Stimulated activated memory B cell treated with anti-CD40 and anti-IgM and Interleukin-4, amounts not matched to agents 10 μg/mL and 1 μg/mL and 100 μg/mL, for 72 hours (primary cell): ENCODE measurements around the gene MAPRE3.
"Not testable (repeated sequence)": the region's sequence is repeated elsewhere in the genome, so short reads cannot be mapped to it uniquely, and the experiment has no call there.

Source experiments
- ATAC-seq: fragments of 150-1000 bp; cut with Tn5 transposase; 2 replicates; pipeline ENCODE4 v1.10.0; 2021
- H3K27ac Mint-ChIP-seq: one replicate; pipeline ENCODE4 v1.8.0; 2022; ENCODE audit warnings: mild to moderate bottlenecking, mixed read lengths
- H3K27me3 Mint-ChIP-seq: one replicate; pipeline ENCODE4 v1.8.0; 2022; ENCODE audit warnings: mixed read lengths
- H3K36me3 Mint-ChIP-seq: one replicate; pipeline ENCODE4 v1.8.0; 2022; ENCODE audit warnings: mixed read lengths
- H3K4me1 Mint-ChIP-seq: one replicate; pipeline ENCODE4 v1.8.0; 2022; ENCODE audit warnings: mixed read lengths
- H3K4me3 Mint-ChIP-seq: one replicate; pipeline ENCODE4 v1.8.0; 2022; ENCODE audit warnings: mild to moderate bottlenecking, moderate library complexity, mixed read lengths
- H3K9me3 Mint-ChIP-seq: one replicate; pipeline ENCODE4 v1.8.0; 2022; ENCODE audit warnings: mixed read lengths

Gene MAPRE3

GRCh38 chr2:27069961-27070618 is 99.7 kb downstream of the MAPRE3 start:
- H3K4me1 Mint-ChIP-seq: peaks cover 65% of the 10 kb centered on the region
- no peaks in the 10 kb centered on the region for H3K27me3 Mint-ChIP-seq
- no peaks in the 10 kb centered on the region for H3K9me3 Mint-ChIP-seq
- peak overlapping the region; percentile 89 for H3K4me3 Mint-ChIP-seq
- peak overlapping the region; percentile 81 for H3K27ac Mint-ChIP-seq
- no peak for ATAC-seq
- H3K36me3 Mint-ChIP-seq: peaks cover 38% of the 10 kb centered on the region

GRCh38 chr2:27070653-27071276 is 100.3 kb downstream of the MAPRE3 start:
- peak overlapping the region; percentile 81 for H3K27ac Mint-ChIP-seq
- peak overlapping the region; percentile 89 for H3K4me3 Mint-ChIP-seq
- H3K36me3 Mint-ChIP-seq: peaks cover 31% of the 10 kb centered on the region
- no peak for ATAC-seq
- H3K27me3 Mint-ChIP-seq: no peaks in the 10 kb centered on the region
- no peaks in the 10 kb centered on the region for H3K9me3 Mint-ChIP-seq
- H3K4me1 Mint-ChIP-seq: peaks cover 65% of the 10 kb centered on the region

GRCh38 chr2:27071277-27071989 is 101.0 kb downstream of the MAPRE3 start, which contains the start of gene OST4:
Gene OST4, minus strand, starts transcription at chr2:27071654.
- ATAC-seq: peak; percentile 98
- no peaks in the 10 kb centered on the region for H3K27me3 Mint-ChIP-seq
- peaks cover 2% of the 10 kb centered on the region for H3K9me3 Mint-ChIP-seq
- peak within 1 kb of the TSS; percentile 89 for H3K4me3 Mint-ChIP-seq
- peaks cover 24% of the 10 kb centered on the region for H3K36me3 Mint-ChIP-seq
- peaks cover 65% of the 10 kb centered on the region for H3K4me1 Mint-ChIP-seq
- H3K27ac Mint-ChIP-seq: peak within 1 kb of the TSS; percentile 81

GRCh38 chr2:27071990-27072830 is 101.8 kb downstream of the MAPRE3 start:
- peaks cover 2% of the 10 kb centered on the region for H3K9me3 Mint-ChIP-seq
- H3K36me3 Mint-ChIP-seq: peaks cover 23% of the 10 kb centered on the region
- no peaks in the 10 kb centered on the region for H3K27me3 Mint-ChIP-seq
- peak overlapping the region; percentile 81 for H3K27ac Mint-ChIP-seq
- peak overlapping the region; percentile 89 for H3K4me3 Mint-ChIP-seq
- H3K4me1 Mint-ChIP-seq: peaks cover 68% of the 10 kb centered on the region
- ATAC-seq: no peak

- no peak for ATAC-seq
- H3K4me1 Mint-ChIP-seq: peaks cover 75% of the 10 kb centered on the region
- no peaks in the 10 kb centered on the region for H3K27me3 Mint-ChIP-seq
- H3K36me3 Mint-ChIP-seq: peaks cover 23% of the 10 kb centered on the region
- peak overlapping the region; percentile 44 for H3K27ac Mint-ChIP-seq
- H3K4me3 Mint-ChIP-seq: peak overlapping the region; percentile 89
- peaks cover 2% of the 10 kb centered on the region for H3K9me3 Mint-ChIP-seq
Measured at GRCh38 chr2:27072920-27073319, 102.5 kb downstream of the MAPRE3 start.

GRCh38 chr2:27073782-27074181 is 103.3 kb downstream of the MAPRE3 start:
- Mint-ChIP-seq H3K36me3 (peaks cover 15% of the 10 kb centered on the region), H3K27ac (peak overlapping the region; percentile 44), H3K4me3 (no peak overlapping the region), H3K27me3 (no peaks in the 10 kb centered on the region), H3K4me1 (peaks cover 69% of the 10 kb centered on the region), H3K9me3 (peaks cover 2% of the 10 kb centered on the region)
- no peak for ATAC-seq

- Mint-ChIP-seq H3K27ac (peak overlapping the region; percentile 51), H3K4me3 (peak overlapping the region; percentile 8), H3K4me1 (peaks cover 59% of the 10 kb centered on the region), H3K9me3 (peaks cover 2% of the 10 kb centered on the region), H3K27me3 (no peaks in the 10 kb centered on the region), H3K36me3 (peaks cover 3% of the 10 kb centered on the region)
- no peak for ATAC-seq
Measured at GRCh38 chr2:27074738-27075565, 104.5 kb downstream of the MAPRE3 start.

GRCh38 chr2:27075566-27075871 is 105.1 kb downstream of the MAPRE3 start:
- ATAC-seq, H3K36me3 Mint-ChIP-seq, H3K27me3 Mint-ChIP-seq, H3K9me3 Mint-ChIP-seq: not testable (repeated sequence)
- H3K4me3 Mint-ChIP-seq: peak overlapping the region; percentile 8
- H3K27ac Mint-ChIP-seq: peak overlapping the region; percentile 51
- H3K4me1 Mint-ChIP-seq: peaks cover 59% of the 10 kb centered on the region

GRCh38 chr2:27076323-27076722 is 105.9 kb downstream of the MAPRE3 start:
- peak overlapping the region; percentile 51 for H3K27ac Mint-ChIP-seq
- H3K27me3 Mint-ChIP-seq: no peaks in the 10 kb centered on the region

More at GRCh38 chr2:27076323-27076722, 105.9 kb downstream of the MAPRE3 start:
- H3K9me3 Mint-ChIP-seq: peaks cover 2% of the 10 kb centered on the region
- H3K4me1 Mint-ChIP-seq: peaks cover 62% of the 10 kb centered on the region
- no peaks in the 10 kb centered on the region for H3K36me3 Mint-ChIP-seq
- peak overlapping the region; percentile 38 for H3K4me3 Mint-ChIP-seq
- ATAC-seq: no peak
